ENCODE data around the gene GATD1. TPM values are rescaled to one million over a fixed set of nuclear protein-coding genes. Genes with fewer than 3 reads are reported as not detected.
A peak's percentile ranks its signal among the peaks of the same experiment; 100 is the strongest.

GATD1 gene
- total RNA-seq, 4 donors from 2014 or later = 3.5 to 10.6 (median 9.4) TPM

- intact Hi-C loops (cut with DNase I; ENCODE audit: low total_unique reads) = no loop called here
- peaks cover 0 to 92% of the 10 kb centered on the region in 2 donors for H3K36me3 ChIP-seq
- no peak overlapping the region for H3K4me3 ChIP-seq
- DNase-seq (no peak), ATAC-seq (no peak)
- in situ Hi-C loops (cut with MboI; ENCODE audit: low sequenced_read_pairs in 4 of 4) = no loop called here
- H3K27me3 ChIP-seq = no peaks in the 10 kb centered on the region
- TF ChIP-seq POLR2A (IDR thresholded peaks at IDR 0.05) = no peak
- TF ChIP-seq, protein P1, sequence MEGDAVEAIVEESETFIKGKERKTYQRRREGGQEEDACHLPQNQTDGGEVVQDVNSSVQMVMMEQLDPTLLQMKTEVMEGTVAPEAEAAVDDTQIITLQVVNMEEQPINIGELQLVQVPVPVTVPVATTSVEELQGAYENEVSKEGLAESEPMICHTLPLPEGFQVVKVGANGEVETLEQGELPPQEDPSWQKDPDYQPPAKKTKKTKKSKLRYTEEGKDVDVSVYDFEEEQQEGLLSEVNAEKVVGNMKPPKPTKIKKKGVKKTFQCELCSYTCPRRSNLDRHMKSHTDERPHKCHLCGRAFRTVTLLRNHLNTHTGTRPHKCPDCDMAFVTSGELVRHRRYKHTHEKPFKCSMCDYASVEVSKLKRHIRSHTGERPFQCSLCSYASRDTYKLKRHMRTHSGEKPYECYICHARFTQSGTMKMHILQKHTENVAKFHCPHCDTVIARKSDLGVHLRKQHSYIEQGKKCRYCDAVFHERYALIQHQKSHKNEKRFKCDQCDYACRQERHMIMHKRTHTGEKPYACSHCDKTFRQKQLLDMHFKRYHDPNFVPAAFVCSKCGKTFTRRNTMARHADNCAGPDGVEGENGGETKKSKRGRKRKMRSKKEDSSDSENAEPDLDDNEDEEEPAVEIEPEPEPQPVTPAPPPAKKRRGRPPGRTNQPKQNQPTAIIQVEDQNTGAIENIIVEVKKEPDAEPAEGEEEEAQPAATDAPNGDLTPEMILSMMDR (IDR thresholded peaks at IDR 0.05 in 4 of 5, conservative IDR thresholded peaks at IDR 0.05 in 1 of 5) = no peak
- H3K4me1 ChIP-seq = no peaks in the 10 kb centered on the region
- no peak overlapping the region for H3K27ac ChIP-seq
- H3K9me3 ChIP-seq = no peaks in the 10 kb centered on the region
Observed at GRCh38 chr11:761526-762108, 15.7 kb downstream of the GATD1 start.

GRCh38 chr11:760236-760635, 17.1 kb downstream of the GATD1 start:
- intact Hi-C loops (cut with DNase I; ENCODE audit: low total_unique reads) (no loop called here), in situ Hi-C loops (cut with MboI; ENCODE audit: low sequenced_read_pairs in 4 of 4) (no loop called here)
- DNase-seq (no peak), ATAC-seq (no peak)
- Histone ChIP-seq H3K27ac (no peak overlapping the region), H3K4me3 (no peak overlapping the region), H3K36me3 (peaks cover 0 to 93% of the 10 kb centered on the region in 2 donors), H3K9me3 (no peaks in the 10 kb centered on the region), H3K4me1 (no peaks in the 10 kb centered on the region), H3K27me3 (no peaks in the 10 kb centered on the region)
- TF ChIP-seq POLR2A (IDR thresholded peaks at IDR 0.05) = no peak
- TF ChIP-seq, protein P1 (IDR thresholded peaks at IDR 0.05 in 4 of 5, conservative IDR thresholded peaks at IDR 0.05 in 1 of 5) = no peak

DNA sequence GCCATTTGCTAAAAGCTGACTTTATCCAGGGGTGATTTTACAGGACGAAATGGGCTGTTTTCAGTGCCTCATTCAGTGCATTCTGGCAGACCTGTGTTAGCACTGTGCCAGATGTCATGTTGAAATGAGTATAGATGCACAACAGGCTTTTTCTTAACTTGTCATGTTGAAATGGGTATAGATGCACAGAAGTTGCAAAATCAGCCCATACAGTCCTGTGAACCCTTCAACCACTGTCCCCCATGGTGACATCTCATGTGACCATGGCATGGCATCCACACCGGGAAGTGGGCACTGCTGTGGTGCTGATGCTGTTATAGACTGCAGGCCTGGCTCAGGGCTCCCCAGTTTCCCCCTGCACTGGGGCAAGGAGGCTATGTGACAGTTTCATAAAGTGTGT, 27.6 kb downstream of the GATD1 start:
- H3K4me3 ChIP-seq = no peak overlapping the region
- in situ Hi-C loops (cut with MboI; ENCODE audit: low sequenced_read_pairs in 4 of 4) = loop anchor here in 1 of 4 donors (25.0 kb wide), 1 partner anchor 187 kb away; the partner anchor contains the start of genes LMNTD2 and RASSF7
- H3K27ac ChIP-seq = no peak overlapping the region

GRCh38 chr11:748007-748359, 29.3 kb downstream of the GATD1 start:
- in situ Hi-C loops (cut with MboI; ENCODE audit: low sequenced_read_pairs in 4 of 4) = loop anchor here in 1 of 4 donors (25.0 kb wide), 1 partner anchor 186 kb away; the partner anchor contains the start of genes LMNTD2 and RASSF7
- Histone ChIP-seq H3K4me1 (peaks cover 13 to 16% of the 10 kb centered on the region in 2 donors), H3K27ac (peak overlapping the region; percentile 78 to 98 (median 93)), H3K36me3 (no peaks in the 10 kb centered on the region), H3K4me3 (peak overlapping the region; percentile 67 to 99 (median 85)), H3K9me3 (no peaks in the 10 kb centered on the region), H3K27me3 (no peaks in the 10 kb centered on the region)
- ATAC-seq (peak; percentile 16 to 26), DNase-seq (no peak)
- no peak for TF ChIP-seq POLR2A (IDR thresholded peaks at IDR 0.05)
- TF ChIP-seq, protein P1 (IDR thresholded peaks at IDR 0.05 in 4 of 5, conservative IDR thresholded peaks at IDR 0.05 in 1 of 5) = no peak
- intact Hi-C loops (cut with DNase I; ENCODE audit: low total_unique reads) = loop anchor here (2.0 to 5.0 kb wide), 2 partner anchors 17 to 51 kb away; partner anchors contain the start of genes DEAF1 and TMEM80

More for the DNA sequence above, 27.6 kb downstream of the GATD1 start:
- Histone ChIP-seq H3K4me1 (peaks cover 15 to 16% of the 10 kb centered on the region in 2 donors), H3K27me3 (no peaks in the 10 kb centered on the region), H3K36me3 (no peaks in the 10 kb centered on the region), H3K9me3 (no peaks in the 10 kb centered on the region)
- TF ChIP-seq, protein P1 (IDR thresholded peaks at IDR 0.05 in 4 of 5, conservative IDR thresholded peaks at IDR 0.05 in 1 of 5) = no peak
- no peak for TF ChIP-seq POLR2A (IDR thresholded peaks at IDR 0.05)
- intact Hi-C loops (cut with DNase I; ENCODE audit: low total_unique reads) = loop anchor here (2.0 to 5.0 kb wide), 2 partner anchors 15 to 52 kb away; partner anchors contain the start of genes DEAF1 and TMEM80
- ATAC-seq (no peak), DNase-seq (no peak)
